Activated naive CD4-positive, alpha-beta T cell treated with anti-CD3 and anti-CD28 coated beads, Interleukin-2, amount 50 U/mL, for 72 hours (primary cell): ENCODE measurements around the gene DIAPH3. TPM values are rescaled to one million over a fixed set of nuclear protein-coding genes. Genes with fewer than 3 reads are reported as not detected.
A peak's percentile ranks its signal among the peaks of the same experiment; 100 is the strongest.

Source experiments
- ATAC-seq, 2 donors: fragments of 150-1000 bp; cut with Tn5 transposase; 2 replicates each; pipeline ENCODE4 v1.10.0; 2021; ENCODE audit warnings: mild to moderate bottlenecking in 2 of 2, moderate library complexity in 2 of 2
- DNase-seq, 2 donors: peaks; one replicate each; pipeline ENCODE4 v3.0.0; 2021 to 2022; ENCODE audit warnings: low spot score in 2 of 2
- H3K27ac Mint-ChIP-seq, 2 donors: one replicate each; pipeline ENCODE4 v1.8.0; 2022; ENCODE audit warnings: mild to moderate bottlenecking in 2 of 2, mixed read lengths in 2 of 2
- H3K36me3 Mint-ChIP-seq, 2 donors: one replicate each; pipeline ENCODE4 v1.8.0; 2022; ENCODE audit warnings: mixed read lengths in 2 of 2
- H3K9me3 Mint-ChIP-seq, 2 donors: one replicate each; pipeline ENCODE4 v1.8.0; 2022; ENCODE audit warnings: mixed read lengths in 2 of 2
- total RNA-seq, 2 donors: library from RNA; stranded (reverse); gene quantifications; one replicate each; pipeline ENCODE4 v1.2.3, GENCODE V29; 2022

DIAPH3 gene
- total RNA-seq, 2 donors from 2014 or later, result 31.3 to 36.8 TPM

DNA sequence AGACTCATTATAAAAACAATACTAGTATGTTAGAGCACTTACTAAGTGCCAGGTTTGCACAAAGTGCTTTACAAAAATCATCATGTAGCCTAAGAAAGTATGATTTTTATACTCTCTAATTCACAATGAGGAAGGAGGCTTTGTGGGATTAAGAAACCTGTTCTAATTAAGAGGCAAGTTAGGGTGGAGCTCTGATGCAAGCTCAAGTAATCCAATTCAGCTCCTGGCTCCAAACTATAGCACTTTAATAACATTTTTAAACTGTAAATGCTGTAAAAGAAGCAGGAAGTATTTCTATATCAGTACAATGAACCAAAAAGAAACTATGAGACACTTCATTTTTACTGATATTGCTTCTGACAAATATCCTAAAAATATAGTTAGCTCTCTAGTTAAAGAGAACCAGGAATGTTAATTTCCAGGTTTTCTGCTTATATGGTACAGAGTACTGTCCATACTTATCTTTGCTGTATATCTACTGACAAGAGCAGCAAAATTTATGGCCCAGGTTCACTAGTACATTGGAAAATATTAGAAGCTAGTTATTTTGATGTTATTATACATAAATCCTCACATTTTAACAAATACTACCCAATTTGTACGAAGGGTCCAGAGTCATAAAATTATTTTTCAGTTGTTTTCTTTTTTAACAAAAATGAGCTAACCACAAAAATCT is 482.0 kb downstream of the DIAPH3 start:
- DNase-seq (no peak), ATAC-seq (no peak)
- H3K9me3 Mint-ChIP-seq, result no peaks in the 10 kb centered on the region
- H3K36me3 Mint-ChIP-seq, result no peaks in the 10 kb centered on the region
- H3K27ac Mint-ChIP-seq, result no peak overlapping the region

DNA sequence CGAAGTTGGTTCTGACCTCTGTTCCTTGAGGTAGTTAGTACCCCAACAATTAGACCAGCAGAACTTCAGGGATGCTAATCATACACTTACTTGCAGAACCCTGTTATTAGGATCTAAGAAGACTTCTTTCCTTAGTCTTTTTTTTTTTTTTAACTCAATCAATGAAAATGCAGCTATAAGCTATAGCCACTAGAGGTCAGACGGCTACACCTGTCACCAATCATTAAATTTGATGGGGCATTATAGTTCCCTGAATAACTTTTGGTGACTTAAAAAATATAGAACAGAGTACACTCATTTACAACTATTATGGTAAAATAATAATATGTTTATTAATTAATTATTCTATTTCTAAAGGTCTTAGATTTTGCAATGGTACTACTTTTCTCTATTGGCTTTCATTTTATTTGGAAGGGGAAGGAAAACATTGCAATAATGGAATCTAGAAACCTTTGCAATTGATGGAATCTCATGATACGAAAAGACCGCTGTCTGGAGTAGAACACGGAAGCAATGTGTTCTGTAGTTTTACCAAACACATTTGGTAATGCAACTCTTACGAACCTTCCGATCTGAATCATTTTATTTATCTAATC is 483.2 kb downstream of the DIAPH3 start:
- DNase-seq (no peak), ATAC-seq (no peak)
- Mint-ChIP-seq H3K27ac (no peak overlapping the region), H3K36me3 (no peaks in the 10 kb centered on the region), H3K9me3 (no peaks in the 10 kb centered on the region)

DNA sequence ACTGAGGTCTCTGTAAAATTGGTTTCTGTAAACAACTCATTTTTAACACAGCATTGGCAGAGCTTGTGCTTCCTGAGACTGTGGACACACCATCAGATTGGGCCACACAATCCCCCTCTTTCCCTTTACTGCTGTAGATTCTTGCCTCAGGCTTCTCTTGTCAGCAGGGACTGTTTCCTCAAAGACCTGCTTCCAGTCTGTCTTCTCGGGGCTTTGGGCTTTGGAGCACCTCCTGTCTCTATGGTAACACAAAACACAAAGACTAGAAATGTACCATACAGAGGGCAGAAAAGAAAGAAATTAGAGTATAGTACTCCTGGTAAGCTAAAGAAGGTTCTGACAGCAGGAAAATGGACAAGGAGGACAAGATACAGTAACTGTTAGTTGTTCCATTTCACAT is 484.5 kb downstream of the DIAPH3 start:
- no peak overlapping the region for H3K27ac Mint-ChIP-seq
- ATAC-seq, result no peak
- no peaks in the 10 kb centered on the region for H3K36me3 Mint-ChIP-seq
- no peaks in the 10 kb centered on the region for H3K9me3 Mint-ChIP-seq
- no peak for DNase-seq

DNA sequence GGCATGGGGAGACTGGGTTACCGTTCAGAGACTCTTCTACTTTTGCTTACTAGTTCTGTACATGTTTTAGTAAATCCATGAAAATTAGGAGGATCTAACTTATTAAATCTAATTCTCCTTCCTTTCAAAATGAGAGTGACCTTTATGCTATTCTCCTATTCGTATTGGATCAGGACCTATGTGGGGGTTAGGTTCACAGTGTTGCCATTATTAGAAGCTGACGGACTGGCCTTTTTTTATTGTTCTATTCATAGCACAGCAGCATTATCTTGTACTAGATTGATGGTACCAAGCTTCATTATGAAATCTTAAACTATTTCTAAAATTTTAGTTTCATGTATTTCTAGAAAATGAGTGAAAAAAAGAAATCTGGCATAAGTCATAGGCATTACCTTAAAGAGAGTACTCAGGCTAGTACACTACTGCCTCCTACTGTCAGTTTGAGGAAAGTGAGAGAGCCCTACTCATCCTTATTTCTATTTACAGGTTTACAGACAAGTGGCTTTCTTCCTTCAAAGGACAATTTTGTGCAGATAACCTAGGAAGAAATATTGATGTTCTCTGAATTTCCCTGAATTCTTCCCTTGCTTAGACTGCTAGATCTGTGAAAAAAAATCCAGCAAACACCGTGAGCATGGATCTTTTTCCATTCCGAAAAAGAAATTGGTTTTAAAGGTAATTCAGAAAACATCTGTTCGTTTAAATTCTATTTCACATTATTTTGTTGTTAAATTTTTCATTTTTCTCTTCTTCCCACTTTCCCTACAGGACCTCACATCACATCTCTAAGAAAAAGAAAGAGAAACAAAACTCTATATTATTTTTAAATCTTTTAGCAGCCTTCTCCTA is 485.5 kb downstream of the DIAPH3 start:
- peak in 1 of 2 donors; percentile 69 for ATAC-seq
- Mint-ChIP-seq H3K27ac (no peak overlapping the region), H3K36me3 (no peaks in the 10 kb centered on the region), H3K9me3 (no peaks in the 10 kb centered on the region)
- DNase-seq, result no peak

DNA sequence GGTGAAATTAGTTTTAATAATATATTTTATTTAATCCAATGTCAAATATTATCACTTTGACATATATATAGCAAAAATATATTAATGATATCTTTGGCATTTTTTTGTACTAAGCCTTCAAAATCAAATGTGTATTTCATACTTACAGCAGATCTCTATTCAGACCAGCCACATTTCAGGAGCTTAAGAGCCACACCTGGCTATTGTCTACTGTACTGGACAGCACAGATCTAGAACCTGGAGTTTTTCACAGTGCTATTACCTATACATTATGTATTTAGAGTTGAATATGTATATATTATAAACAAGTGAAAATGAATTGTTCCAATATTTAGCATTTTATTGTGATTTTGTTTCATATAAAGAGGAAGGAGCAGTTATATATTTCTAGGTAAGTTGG is 486.3 kb downstream of the DIAPH3 start:
- Mint-ChIP-seq H3K27ac (no peak overlapping the region), H3K9me3 (no peaks in the 10 kb centered on the region), H3K36me3 (no peaks in the 10 kb centered on the region)

DNA sequence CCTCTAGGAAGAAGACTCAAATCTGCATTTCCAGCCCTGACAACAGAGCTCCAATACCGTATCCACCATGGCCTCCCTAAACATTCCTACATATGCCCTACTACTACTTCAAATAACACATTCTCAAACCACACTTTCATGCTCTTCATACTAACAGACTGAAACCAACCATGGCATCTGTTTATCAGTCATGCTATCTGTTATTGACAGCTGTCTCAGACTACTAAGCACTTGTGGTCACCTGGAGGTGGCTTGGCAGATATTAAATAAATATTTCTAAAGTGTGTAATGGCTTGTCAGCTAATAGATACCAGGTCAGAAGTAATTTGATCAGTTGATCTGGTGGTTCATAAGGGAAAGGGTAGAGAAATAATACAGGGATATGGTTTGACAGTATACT is 489.1 kb downstream of the DIAPH3 start:
- no peaks in the 10 kb centered on the region for H3K9me3 Mint-ChIP-seq
- ATAC-seq (no peak), DNase-seq (no peak)
- no peak overlapping the region for H3K27ac Mint-ChIP-seq
- H3K36me3 Mint-ChIP-seq, result no peaks in the 10 kb centered on the region

More for the DNA sequence above, 486.3 kb downstream of the DIAPH3 start:
- no peak for DNase-seq
- ATAC-seq, result no peak

DNA sequence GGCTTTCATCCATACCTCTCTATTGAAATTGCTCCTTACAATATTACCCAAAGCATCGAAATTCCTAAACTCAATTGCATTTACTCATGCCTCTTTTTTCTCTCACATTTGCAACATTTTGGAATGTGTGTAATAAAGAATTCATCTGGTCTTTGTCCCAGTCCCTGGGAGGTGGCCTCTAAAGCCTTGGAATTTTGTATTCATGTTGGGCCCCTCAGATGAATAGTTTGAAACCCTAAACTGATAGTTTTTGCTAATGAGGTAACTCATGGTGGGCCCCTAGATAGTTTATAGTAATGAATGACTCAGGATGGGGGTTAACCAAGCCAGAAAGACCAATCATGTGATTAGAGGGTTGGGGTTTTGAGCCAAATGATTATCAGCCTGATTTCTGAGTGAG is 490.4 kb downstream of the DIAPH3 start:
- DNase-seq (no peak), ATAC-seq (no peak)
- H3K36me3 Mint-ChIP-seq, result no peaks in the 10 kb centered on the region
- no peak overlapping the region for H3K27ac Mint-ChIP-seq
- H3K9me3 Mint-ChIP-seq, result no peaks in the 10 kb centered on the region

DNA sequence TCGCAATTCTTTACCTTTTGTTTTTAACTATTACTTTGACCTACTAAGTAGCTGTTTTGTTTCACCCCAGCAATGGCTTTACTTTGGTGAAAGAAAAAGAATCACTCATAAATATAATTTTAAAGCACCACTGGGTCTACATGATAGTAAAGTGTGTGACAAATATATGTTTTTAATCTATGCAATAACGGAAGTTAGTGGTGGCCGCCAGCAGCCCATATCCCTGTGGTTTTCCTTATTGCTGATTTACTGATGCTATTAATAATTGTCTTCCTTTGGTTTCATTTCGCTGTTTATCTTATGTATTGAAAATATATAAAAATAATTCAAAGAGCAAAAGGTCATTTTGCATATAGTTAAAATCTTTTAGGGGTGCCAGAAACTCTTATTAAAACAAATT is 491.3 kb downstream of the DIAPH3 start:
- H3K27ac Mint-ChIP-seq, result no peak overlapping the region
- no peaks in the 10 kb centered on the region for H3K9me3 Mint-ChIP-seq
- H3K36me3 Mint-ChIP-seq, result no peaks in the 10 kb centered on the region
- ATAC-seq (no peak), DNase-seq (no peak)

DNA sequence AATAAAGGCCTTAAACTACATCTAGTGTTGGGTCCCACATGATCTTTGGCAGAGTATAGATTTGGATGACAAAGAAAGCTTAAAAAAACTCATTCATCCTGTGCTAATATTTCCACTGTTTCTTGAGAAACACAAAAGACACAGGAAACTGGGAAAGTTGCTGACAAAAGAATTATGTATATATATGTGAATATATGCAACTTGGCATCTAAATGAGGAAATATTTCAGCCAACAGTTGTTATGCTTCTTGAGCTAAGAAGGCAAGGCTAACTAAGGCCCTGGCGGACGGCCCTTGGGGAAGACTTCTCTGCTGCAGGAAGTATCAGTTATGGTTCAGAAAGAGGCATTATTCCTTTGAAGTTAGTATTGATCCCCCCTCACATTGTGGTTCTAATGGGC is 491.8 kb downstream of the DIAPH3 start:
- Mint-ChIP-seq H3K27ac (no peak overlapping the region), H3K36me3 (no peaks in the 10 kb centered on the region), H3K9me3 (no peaks in the 10 kb centered on the region)
- ATAC-seq (no peak), DNase-seq (no peak)

DNA sequence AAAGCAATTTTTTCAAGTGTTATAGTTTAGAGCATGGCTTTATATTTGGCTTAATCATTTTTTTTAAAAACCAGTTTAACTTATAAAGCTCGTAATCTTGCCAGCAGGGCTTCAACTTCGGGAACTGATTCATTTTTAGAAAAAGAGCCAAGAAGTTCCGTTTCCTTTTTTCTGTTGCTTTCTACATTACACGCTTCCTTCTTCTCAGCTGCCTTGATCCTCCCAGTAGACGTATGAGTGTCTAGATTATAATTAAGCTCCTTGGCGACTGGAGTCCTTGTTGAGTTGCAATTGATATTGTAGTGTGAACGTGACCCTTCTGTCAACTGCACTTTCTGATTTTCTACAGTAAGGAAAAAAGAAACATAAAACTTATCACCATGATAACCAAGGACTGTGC is 497.2 kb downstream of the DIAPH3 start:
- Mint-ChIP-seq H3K9me3 (no peaks in the 10 kb centered on the region), H3K36me3 (peaks cover 0 to 4% of the 10 kb centered on the region in 2 donors), H3K27ac (no peak overlapping the region)
- no peak for DNase-seq
- no peak for ATAC-seq

DNA sequence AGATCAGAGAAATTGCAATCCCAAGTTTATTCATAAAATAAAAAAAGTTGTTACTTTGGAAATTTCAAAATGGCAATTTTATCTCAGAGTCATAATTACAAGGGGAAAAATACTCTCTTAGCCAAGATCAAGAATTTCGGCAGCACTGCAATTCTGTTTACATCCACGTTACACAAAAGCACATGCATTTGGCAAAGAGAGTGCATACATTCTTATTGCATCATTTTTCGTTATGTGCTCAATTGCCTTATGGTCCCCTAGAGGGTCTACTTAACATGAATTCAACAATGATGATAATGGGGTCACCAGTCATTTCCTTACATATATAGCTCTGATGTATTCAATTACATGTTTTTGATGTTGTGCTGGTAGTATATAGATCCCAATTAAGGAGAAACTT is 498.0 kb downstream of the DIAPH3 start:
- Mint-ChIP-seq H3K27ac (no peak overlapping the region), H3K9me3 (no peaks in the 10 kb centered on the region), H3K36me3 (peaks cover 0 to 4% of the 10 kb centered on the region in 2 donors)
- ATAC-seq (no peak), DNase-seq (no peak)

DNA sequence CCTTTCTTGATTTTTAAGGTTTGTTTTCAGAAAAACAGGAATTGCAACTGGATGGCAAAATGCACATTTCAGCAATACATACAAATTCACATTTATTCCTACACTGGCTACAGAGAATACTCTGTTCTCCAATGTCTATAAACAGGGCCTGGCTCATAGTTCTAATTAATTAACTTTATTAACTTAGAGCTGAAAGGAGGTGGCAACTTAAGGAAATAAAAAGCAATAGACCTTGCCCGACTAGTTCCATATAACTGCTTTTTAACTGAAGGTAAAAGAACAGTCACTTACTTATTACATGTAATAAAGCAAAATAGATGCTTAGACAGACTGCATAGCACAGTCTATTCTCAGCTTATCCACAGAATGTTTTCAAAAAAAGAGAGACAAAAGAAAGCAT is 498.5 kb downstream of the DIAPH3 start:
- Mint-ChIP-seq H3K9me3 (no peaks in the 10 kb centered on the region), H3K36me3 (peaks cover 0 to 4% of the 10 kb centered on the region in 2 donors), H3K27ac (no peak overlapping the region)
- ATAC-seq (no peak), DNase-seq (no peak)

DNA sequence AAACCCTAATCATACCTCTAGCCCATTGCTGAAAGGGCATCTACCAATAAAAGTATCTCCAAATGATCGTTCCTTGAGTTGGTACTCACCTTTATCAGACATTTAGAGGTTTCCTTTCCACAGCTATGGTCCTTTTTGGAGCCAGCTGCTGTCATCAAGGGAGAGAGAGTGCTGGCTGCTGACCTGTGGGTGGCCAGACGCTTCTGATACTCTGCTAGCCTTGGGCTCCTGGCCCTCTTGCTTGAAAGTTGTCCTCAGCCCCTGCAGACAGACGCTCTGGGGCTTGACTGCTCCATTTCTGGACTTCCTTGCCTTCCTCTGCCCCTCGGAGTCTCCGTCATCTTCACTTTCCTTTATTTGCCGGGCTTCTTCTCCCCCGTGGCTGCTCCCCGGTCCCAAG is 499.1 kb downstream of the DIAPH3 start:
- H3K27ac Mint-ChIP-seq, result no peak overlapping the region
- H3K9me3 Mint-ChIP-seq, result no peaks in the 10 kb centered on the region
- peaks cover 0 to 4% of the 10 kb centered on the region in 2 donors for H3K36me3 Mint-ChIP-seq
- DNase-seq (no peak), ATAC-seq (no peak)

DNA sequence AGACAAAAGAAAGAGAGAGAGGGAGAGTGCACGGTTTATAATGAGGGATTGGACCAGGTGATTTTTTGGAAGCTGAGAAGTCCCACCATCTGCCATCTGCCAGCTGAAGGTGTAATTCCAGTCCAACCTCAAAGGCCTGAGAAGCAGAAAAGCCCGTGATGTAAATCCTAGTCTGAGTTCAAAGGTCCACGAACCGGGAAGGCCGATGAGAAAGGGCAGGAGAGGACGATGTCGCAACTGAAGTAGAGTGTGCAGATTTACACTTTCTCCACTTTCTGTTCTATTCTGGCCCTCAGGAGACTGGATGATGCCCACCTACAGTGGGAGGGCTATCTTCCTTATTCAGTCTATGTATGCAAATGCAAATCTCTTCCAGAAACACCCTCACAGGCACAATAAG is 500.0 kb downstream of the DIAPH3 start:
- DNase-seq (no peak), ATAC-seq (no peak)
- Mint-ChIP-seq H3K36me3 (peaks cover 0 to 4% of the 10 kb centered on the region in 2 donors), H3K27ac (no peak overlapping the region), H3K9me3 (no peaks in the 10 kb centered on the region)

DNA sequence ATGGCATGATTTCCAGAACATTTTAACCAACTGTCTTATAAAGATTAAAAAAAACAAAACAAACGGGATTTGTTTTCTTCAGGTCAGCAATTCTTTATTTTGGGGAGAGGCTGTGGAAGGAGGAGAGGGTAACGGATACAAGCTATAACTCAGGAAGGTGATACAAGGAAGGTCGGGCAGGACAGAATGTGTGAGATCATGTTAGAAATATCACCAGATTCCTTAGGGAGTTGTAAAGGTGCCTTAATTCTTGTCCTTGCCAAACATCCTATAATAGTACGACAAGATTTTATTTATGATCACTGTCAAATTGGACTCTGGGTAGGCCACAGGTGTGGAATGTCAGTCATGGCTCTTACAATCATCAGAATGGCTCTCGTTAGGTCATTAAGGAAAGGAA is 503.1 kb downstream of the DIAPH3 start:
- no peaks in the 10 kb centered on the region for H3K9me3 Mint-ChIP-seq
- ATAC-seq (no peak), DNase-seq (no peak)
- peaks cover 0 to 4% of the 10 kb centered on the region in 2 donors for H3K36me3 Mint-ChIP-seq
- no peak overlapping the region for H3K27ac Mint-ChIP-seq

DNA sequence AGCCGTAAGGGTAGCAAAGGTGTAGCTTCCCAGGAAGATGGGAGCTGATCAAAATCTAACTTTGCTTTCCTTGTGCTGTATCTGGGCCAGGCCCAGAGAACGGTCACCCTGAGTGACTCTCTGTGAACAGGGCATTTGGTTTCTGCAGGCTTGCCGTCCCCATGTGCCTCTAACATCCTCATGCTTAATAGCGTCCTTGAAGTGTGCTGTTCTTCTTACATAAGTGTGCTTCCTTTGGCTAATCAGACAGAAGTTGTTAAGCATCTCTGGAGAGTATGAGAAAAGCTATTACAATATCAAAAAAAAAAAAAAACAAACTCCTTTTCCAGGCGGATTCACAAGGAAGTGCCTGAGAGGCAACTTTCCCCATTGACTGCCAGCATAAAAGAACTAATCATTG is 503.7 kb downstream of the DIAPH3 start:
- no peak for ATAC-seq
- Mint-ChIP-seq H3K27ac (no peak overlapping the region), H3K9me3 (no peaks in the 10 kb centered on the region)

DNA sequence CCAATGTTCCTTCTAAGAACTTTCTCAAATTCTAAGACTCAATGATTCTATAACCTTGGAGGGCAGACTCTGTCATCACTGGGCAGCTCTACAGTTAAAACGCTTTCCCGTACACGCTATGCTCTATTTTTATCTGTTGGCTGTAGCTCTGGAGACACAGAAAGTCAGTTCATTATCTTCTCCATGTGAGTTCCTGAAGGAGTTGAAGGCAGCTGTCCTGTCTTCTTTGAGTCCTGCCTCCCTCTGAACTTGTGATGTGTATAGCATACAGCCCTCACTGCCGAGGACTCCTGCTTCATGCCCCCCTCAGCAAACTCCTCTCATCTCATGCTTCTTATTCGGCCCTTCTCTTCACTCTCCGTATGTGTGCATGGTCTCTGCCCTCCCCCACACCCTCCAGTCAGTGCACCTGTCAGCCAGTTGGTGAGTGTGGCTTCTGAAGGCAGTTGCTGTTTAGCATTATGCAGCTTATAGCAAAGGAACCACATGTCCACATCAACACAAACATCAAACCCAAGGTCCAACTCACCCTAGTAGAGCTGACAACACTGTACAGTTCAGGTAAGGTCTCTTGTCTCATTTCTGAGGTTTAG is 504.9 kb downstream of the DIAPH3 start:
- DNase-seq (no peak), ATAC-seq (no peak)
- Mint-ChIP-seq H3K27ac (no peak overlapping the region), H3K36me3 (peaks cover 0 to 4% of the 10 kb centered on the region in 2 donors), H3K9me3 (no peaks in the 10 kb centered on the region)

More for the DNA sequence above, 503.7 kb downstream of the DIAPH3 start:
- DNase-seq, result no peak
- peaks cover 0 to 4% of the 10 kb centered on the region in 2 donors for H3K36me3 Mint-ChIP-seq
